Measurements from ENCODE around the gene MAP3K21. TPM values are rescaled to one million over a fixed set of nuclear protein-coding genes. Genes with fewer than 3 reads are reported as not detected.

MAP3K21 gene
- total and polyA plus RNA-seq, 2 of the 4 experiments (the other 2 are of a cell fraction), result 0.15 to 0.18 TPM

GRCh38 chr1:233409540-233409939 is 82.0 kb downstream of the MAP3K21 start:
- Histone ChIP-seq H4K5ac (ENCODE audit: low read depth, low read length) (no peak overlapping the region), H4K91ac (ENCODE audit: insufficient read depth, low read depth, low read length) (no peak overlapping the region), H3K4me1 (ENCODE audit: control insufficient read depth, insufficient read depth, low read length) (no peaks in the 10 kb centered on the region), H3K27ac (ENCODE audit: insufficient read depth, low read length) (no peak overlapping the region), H3K4me2 (ENCODE audit: low read depth, low read length) (no peak overlapping the region), H3K9me1 (ENCODE audit: insufficient read depth, low read length) (no peaks in the 10 kb centered on the region), H3K23ac (ENCODE audit: low read depth, low read length) (no peak overlapping the region), H3K27me3 (ENCODE audit: control insufficient read depth, insufficient read depth, low read length) (no peaks in the 10 kb centered on the region), H2AFZ (replicated peaks; ENCODE audit: low read length, poor library complexity) (no peak overlapping the region), H4K20me1 (ENCODE audit: insufficient read depth, low read length) (no peaks in the 10 kb centered on the region), H2BK120ac (ENCODE audit: low read depth, low read length) (no peak overlapping the region), H4K8ac (ENCODE audit: low read depth in 2 of 2, low read length in 2 of 2) (no peak overlapping the region), H3K79me1 (ENCODE audit: low read depth in 1 of 2, low read length in 2 of 2) (no peaks in the 10 kb centered on the region), H2BK5ac (ENCODE audit: low read depth, low read length, poor library complexity, severe bottlenecking) (no peak overlapping the region), H2AK9ac (replicated peaks; ENCODE audit: low read depth, low read length, poor library complexity) (no peak overlapping the region), H3K14ac (replicated peaks; ENCODE audit: low read depth, low read length) (no peak overlapping the region), H3K36me3 (ENCODE audit: control insufficient read depth, insufficient read depth, low read length) (no peaks in the 10 kb centered on the region), H3K4ac (ENCODE audit: low read depth, low read length) (no peak overlapping the region), H3K4me3 (ENCODE audit: insufficient read depth, low read depth, low read length) (no peak overlapping the region), H3K56ac (ENCODE audit: extremely low read depth, insufficient read depth, low read length) (no peak overlapping the region), H3K9ac (ENCODE audit: low read depth, low read length) (no peak overlapping the region), H3K9me3 (ENCODE audit: control insufficient read depth, insufficient read depth, low read length) (0 out of 2 replicates have a peak, but pooled peaks cover 5% of the 10 kb centered on the region), H2BK15ac (ENCODE audit: low read depth, low read length) (no peak overlapping the region), H3K18ac (ENCODE audit: low read depth, low read length) (no peak overlapping the region), H2AK5ac (ENCODE audit: low read depth, low read length) (no peak overlapping the region), H2BK20ac (ENCODE audit: low read depth, low read length) (no peak overlapping the region)
- intact Hi-C loops (cut with micrococcal nuclease) (no loop called here), dilution Hi-C loops (cut with HindIII; ENCODE audit: low sequenced_read_pairs, unreplicated experiment) (no loop called here), in situ Hi-C loops (cut with MboI; ENCODE audit: low sequenced_read_pairs) (no loop called here)
- WGBS, 2 experiments (ENCODE audit: extremely low coverage in 2 of 2, insufficient read length in 1 of 2), result no CpG with 5 or more reads among the region's 2 CpGs
- ChIA-PET POLR2A (ENCODE audit: unreplicated experiment) (no interaction called here), CTCF (no interaction called here)
- no peak for DNase-seq
- TF ChIP-seq RFX5 (IDR thresholded peaks at IDR 0.05; ENCODE audit: low read depth, low read length) (no peak), SMC3 (IDR thresholded peaks at IDR 0.05; ENCODE audit: low read depth, low read length) (no peak), MAFK (IDR thresholded peaks at IDR 0.05; ENCODE audit: low read depth, low read length) (no peak), POLR2A (IDR thresholded peaks at IDR 0.05; ENCODE audit: low read depth, low read length) (no peak), CHD1 (IDR thresholded peaks at IDR 0.05; ENCODE audit: low read depth, low read length) (no peak), CTCF (conservative IDR thresholded peaks at IDR 0.05; ENCODE audit: low read depth, low read length) (no peak), RAD21 (IDR thresholded peaks at IDR 0.05; ENCODE audit: low read length) (no peak), MAZ (IDR thresholded peaks at IDR 0.05; ENCODE audit: borderline replicate concordance, low read depth, low read length) (no peak), USF2 (IDR thresholded peaks at IDR 0.05; ENCODE audit: low read depth, low read length) (no peak), CEBPB (IDR thresholded peaks at IDR 0.05; ENCODE audit: low read depth, low read length) (no peak), FOS (IDR thresholded peaks at IDR 0.05; ENCODE audit: low read depth, low read length) (no peak), NFE2L2 (IDR thresholded peaks at IDR 0.05; ENCODE audit: low read depth, low read length) (no peak), BHLHE40 (IDR thresholded peaks at IDR 0.05; ENCODE audit: low read depth, low read length) (no peak), RCOR1 (IDR thresholded peaks at IDR 0.05; ENCODE audit: insufficient replicate concordance, low read length) (no peak), ELK1 (IDR thresholded peaks at IDR 0.05; ENCODE audit: borderline replicate concordance, low read depth, low read length) (no peak)
- no peak for ATAC-seq (ENCODE audit: low read depth)
- no TSS peak for BruUV-seq (replicated peaks)
